ENCODE measurements around the gene IMPA2.
A peak's percentile ranks its signal among the peaks of the same experiment; 100 is the strongest.
"Not testable (repeated sequence)": the region's sequence is repeated elsewhere in the genome, so short reads cannot be mapped to it uniquely, and the experiment has no call there.

Gene IMPA2

GRCh38 chr18:12053289-12053688, 72.0 kb downstream of the IMPA2 start:
- no peak for DNase-seq

DNA sequence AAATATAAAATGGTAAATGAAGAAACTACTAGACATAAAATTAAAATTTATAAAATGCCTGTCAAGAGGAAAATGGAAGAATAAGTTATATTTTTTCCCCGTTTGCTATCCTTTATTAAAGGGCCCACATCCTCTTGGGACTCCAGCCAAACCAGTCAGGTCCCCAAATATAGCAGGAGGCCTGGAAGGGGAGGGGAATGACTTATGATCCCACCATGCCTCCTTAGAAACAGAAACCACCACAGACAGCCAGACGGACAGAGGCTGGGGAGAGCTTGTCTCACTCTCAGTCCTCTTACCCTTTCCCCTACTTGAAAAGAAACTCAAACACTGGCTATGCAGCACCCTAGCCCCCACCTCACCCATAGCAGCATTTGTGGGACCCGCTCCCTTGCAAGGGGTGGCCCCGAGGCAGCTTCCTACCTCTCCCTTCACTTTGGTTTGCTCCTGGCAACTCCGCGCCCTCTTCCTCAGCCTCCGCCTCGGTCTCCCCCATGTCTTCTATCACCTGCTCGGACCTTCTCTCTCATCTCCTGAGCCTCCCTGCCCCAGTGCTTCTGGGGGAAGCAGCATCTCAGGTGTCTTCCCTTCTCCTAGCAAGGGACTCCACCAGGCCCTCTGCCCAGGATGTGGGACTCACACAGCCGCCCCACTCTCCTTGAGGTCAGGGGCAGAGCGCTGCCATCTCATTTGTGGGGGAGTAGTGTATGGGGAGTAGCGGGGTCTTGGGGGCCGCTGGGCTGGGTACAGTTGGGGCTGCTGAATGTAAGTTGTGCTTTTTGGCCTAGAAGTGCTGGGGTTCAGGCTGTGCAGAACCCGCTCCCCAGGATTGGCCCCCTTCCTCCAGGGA, 75.0 kb downstream of the IMPA2 start:
- no peak for DNase-seq

DNA sequence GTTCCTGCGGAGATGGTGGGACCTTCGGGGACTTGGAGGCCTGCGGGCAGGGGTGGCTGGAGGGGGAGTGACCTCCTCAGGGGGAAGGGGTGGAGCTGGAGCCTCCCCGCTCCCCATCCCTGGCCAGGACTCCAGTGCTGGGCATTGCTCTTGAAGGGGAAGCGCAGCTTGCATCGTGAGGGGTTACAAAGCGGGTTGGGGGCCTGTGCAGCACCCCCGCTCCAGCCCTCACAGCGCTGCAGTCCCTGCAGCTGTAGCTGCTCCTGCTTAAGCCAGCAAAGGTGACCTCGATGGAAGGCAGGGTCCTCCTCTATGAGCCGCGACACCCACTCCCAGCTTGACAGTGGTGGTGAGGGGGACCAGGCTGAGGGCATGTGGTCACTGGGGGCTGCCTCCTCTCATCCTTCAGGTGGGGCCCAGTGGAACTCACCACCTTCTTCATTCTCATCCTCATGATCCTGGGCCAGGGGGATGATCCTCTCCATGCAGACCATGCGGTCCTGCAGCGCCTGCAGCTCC, 75.6 kb downstream of the IMPA2 start:
- DNase-seq: no peak

DNA sequence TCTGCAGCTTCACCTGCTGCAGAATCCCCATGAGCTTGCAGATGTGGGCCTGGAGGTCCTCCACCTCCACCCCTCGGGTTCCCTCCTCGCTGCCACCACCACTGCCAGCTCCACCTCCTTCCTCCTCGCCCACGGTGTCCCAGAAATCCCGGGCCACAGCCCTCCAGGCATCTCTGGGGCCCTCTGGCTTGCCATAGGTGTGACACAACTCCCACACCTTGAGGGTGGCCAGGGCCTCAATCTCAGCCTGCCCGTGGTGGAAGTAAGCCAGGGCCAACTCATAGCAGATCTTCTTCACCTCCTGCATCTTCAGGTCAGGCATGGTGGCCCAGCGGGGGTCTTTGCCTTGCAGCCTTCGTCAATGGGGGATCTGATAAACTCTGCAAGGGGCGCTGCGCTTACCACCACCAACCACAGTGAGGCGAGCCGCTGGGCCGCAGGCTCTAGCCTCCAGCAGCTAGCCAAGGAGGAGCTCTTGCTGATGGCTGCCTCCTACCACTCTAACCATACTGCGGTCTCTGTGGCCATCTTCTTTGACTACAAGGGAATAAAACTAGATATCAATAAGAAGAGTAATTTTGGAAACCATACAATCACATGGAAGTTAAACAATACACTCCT, 76.2 kb downstream of the IMPA2 start:
- DNase-seq: no peak

DNA sequence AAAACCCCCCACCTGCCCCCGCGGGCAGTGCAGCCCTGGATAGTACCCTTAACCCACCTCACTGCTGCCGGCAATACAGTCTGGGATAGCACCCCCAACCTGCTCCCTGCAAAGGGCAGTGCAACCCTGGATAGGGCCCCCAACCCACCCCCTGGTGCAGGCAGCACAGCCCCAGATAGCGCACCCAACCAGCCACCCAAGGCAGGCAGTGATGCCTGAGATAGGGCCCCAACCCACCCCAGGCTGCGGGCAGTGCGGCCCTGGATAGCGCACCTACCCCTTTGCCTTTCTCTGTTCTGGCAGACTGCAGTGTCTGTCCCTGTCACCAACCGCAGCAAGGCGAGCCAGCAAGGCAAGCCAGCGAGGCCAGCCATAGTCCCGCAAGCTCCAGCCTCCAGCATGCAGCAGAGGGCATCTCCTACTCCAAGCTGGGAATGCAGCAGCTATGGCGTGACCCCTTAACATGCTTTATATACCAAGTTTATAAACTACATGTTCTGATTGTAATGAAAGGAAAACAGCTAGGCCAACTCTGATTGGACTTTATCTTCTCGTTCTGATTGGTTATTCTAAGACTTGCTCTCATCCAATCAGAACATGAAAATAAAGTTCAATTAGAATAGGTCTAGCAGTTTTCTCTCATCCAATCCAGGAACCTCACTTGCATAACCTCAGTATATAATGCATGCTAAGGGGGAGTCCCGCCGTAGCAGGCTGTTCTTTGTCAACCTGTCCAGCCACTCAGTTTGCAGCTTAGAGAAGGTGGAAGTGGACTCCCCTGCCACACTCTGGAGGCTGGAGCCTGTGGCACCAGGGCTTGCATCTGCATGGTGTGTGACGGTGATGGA, 78.3 kb downstream of the IMPA2 start:
- no peak for DNase-seq

- DNase-seq: no peak
Observed at GRCh38 chr18:12060182-12060870, 79.0 kb downstream of the IMPA2 start.

- no peak for DNase-seq
Observed at GRCh38 chr18:12061685-12062084, 80.4 kb downstream of the IMPA2 start.

- no peak for DNase-seq
Observed at GRCh38 chr18:12062974-12063373, 81.7 kb downstream of the IMPA2 start.

DNA sequence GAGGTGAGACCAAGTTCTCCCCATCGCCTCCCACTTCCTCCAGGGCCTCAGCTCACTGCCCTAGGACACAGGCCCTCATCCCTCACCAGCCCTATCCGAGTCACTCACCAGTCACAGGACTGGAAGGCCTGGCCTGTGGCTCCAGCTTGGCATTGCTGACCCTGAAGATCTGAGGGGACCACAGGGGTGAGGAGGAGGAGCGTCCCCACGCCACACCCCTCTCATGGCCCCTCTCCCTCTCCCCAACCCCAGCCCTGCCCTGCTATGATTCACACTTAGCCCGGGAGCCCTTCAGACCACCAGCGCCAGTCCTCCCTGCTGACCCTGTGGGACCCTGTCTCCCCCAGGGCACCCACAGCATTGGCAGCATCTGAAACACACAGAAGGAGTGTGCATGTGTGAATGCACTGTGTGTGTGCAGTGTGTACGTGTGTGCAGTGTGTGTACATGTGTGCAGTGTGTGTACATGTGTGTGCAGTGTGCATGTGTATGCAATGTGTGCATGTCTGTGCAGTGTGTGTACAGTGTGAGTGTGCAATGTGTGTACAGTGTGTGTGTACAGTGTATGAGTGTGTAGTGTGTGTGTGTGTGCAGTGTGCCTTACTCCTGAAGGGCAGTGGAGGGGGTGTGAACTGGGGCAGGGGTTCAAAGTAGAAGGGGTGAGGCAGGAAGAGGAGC, 82.9 kb downstream of the IMPA2 start:
- no peak for DNase-seq

GRCh38 chr18:12065397-12065796, 84.1 kb downstream of the IMPA2 start:
- peak in 1 of 2 experiments; percentile 14 for DNase-seq

- DNase-seq: no peak
Observed at GRCh38 chr18:12066910-12067511, 85.7 kb downstream of the IMPA2 start.

DNA sequence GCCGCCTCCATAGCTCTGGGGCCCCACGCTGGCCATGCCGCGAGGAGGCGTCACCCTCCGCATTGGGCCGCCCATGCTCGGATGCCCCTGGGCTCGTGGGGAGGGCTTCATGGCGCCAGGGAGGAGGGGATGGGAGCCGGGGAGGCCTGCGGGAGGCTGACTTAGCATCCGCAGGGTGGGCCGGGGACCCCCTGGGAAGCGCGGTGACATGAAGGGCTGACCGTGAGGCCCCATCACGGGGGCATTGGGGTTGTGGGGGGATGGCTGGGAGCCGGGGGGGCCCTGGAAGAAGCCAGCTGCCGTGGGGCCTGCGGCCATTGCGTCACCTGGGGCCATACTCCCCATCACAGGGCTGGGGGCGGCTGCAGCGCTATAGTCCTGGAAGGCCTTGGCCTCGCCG, 86.4 kb downstream of the IMPA2 start:
- no peak for DNase-seq

- not testable (repeated sequence) for DNase-seq
Observed at GRCh38 chr18:12068316-12068949, 87.1 kb downstream of the IMPA2 start.

- no peak for DNase-seq
Observed at GRCh38 chr18:12068950-12069320, 87.6 kb downstream of the IMPA2 start.

GRCh38 chr18:12071066-12071465, 89.8 kb downstream of the IMPA2 start:
- DNase-seq: not testable (repeated sequence)

DNA sequence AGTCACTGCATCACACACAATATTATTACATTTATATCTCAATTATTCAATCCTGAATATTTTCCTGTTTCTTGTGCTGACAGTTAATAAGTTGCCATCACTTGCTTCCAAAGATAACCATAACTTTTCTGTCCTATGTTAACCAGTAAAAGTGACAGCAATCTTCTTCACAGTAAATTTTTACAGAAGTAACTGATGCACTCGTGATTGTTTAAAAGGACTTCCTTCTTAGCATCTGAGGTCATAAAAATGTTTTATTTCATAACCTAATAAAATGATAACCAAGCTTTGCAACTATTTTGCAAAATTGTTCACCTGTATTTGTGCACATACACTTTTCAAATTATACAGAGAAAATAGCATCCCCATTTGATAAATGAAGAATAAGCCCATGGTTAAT, 91.7 kb downstream of the IMPA2 start:
- DNase-seq: no peak

- no peak for DNase-seq
Observed at GRCh38 chr18:12074736-12075135, 93.4 kb downstream of the IMPA2 start.

DNA sequence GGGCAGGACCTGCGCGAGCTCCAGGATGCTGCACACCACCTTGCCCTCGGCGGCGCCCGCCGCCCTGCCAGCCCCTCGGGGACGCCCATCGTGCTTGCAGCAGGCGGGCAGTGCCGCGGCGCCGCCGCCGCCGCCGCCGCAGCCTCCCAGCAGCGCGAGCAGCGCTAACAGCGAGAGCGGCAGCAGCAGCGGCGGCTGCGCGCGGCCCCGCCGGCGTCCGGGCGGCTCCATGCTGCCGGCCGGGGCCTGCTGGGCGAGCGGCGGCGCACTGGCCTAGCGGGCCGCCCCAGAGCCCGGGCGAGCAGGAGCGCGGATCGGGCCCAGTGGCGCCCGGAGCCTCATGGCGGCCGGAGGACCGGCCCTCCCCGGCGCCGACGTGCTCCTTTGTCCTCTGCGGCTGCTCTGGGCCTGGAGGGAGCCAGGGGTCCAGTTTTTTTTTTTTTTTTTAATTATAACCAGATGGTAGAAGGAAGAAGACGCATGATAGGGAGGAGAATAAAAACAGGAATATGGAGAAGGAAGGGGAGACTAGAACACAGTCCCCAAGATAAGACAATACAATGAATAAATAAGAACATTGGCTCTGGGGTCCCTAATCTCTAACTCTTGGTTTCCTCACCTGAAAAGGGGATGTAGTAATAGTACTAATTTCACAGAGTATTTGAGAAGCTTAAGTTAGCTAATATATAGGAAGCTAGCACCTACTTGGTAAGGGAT, 95.3 kb downstream of the IMPA2 start:
- peak in 1 of 2 experiments; percentile 49 for DNase-seq

GRCh38 chr18:12077994-12078393, 96.7 kb downstream of the IMPA2 start:
- not testable (repeated sequence) for DNase-seq

DNA sequence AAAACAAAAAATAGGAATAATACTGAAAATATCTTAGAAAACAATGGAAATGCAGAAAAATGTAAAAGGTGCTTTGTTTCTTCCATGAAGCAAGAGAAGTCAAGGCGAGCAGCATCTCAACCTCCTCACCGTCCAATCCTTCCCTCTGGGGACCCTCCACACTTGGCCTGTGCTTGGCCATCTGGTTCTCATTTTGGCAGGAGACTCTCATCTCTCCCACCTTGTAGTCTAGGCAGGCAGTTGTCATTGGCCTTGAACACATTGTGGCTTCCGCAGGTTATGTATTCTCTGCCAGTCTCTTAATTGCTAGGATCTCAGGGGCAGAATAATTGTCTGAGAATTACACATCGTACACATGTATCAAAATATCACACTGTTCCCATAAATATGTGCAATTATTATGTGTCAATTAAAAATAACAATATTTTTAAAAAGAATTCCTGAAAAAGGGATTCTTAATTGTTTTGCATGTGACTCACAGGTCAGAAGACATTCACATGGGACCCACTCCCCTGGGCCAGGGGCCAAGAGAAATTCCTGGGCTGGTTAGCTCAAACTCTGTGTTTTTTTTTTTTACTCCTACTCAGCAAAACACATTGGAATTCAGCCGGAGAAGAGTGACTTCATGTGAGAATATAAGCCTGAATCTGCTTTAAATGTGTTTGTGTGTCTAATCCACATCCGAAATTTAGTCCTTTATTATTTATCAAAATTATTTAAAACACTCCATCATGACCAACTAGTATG, 98.4 kb downstream of the IMPA2 start:
- DNase-seq: peak; percentile 35 to 84
